ENCODE measurements around the gene BCL2L11. TPM values are rescaled to one million over a fixed set of nuclear protein-coding genes. Genes with fewer than 3 reads are reported as not detected.

Gene BCL2L11
- total RNA-seq, 1 donor from 2014 or later: 8.4 TPM

- Histone ChIP-seq H3K4me3 (no peak overlapping the region), H3K36me3 (no peaks in the 10 kb centered on the region), H3K9me3 (replicated peaks) (no peaks in the 10 kb centered on the region), H3K27ac (replicated peaks) (no peak overlapping the region), H3K27me3 (ENCODE audit: low read depth) (no peaks in the 10 kb centered on the region), H3K4me1 (peaks cover 3% of the 10 kb centered on the region)
- TF ChIP-seq, protein P1, sequence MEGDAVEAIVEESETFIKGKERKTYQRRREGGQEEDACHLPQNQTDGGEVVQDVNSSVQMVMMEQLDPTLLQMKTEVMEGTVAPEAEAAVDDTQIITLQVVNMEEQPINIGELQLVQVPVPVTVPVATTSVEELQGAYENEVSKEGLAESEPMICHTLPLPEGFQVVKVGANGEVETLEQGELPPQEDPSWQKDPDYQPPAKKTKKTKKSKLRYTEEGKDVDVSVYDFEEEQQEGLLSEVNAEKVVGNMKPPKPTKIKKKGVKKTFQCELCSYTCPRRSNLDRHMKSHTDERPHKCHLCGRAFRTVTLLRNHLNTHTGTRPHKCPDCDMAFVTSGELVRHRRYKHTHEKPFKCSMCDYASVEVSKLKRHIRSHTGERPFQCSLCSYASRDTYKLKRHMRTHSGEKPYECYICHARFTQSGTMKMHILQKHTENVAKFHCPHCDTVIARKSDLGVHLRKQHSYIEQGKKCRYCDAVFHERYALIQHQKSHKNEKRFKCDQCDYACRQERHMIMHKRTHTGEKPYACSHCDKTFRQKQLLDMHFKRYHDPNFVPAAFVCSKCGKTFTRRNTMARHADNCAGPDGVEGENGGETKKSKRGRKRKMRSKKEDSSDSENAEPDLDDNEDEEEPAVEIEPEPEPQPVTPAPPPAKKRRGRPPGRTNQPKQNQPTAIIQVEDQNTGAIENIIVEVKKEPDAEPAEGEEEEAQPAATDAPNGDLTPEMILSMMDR (IDR thresholded peaks at IDR 0.05; ENCODE audit: borderline replicate concordance): no peak
- no peak for DNase-seq
- intact Hi-C loops (cut with micrococcal nuclease): no loop called here
Observed at GRCh38 chr2:111173856-111174255, 53.1 kb downstream of the BCL2L11 start.

DNA sequence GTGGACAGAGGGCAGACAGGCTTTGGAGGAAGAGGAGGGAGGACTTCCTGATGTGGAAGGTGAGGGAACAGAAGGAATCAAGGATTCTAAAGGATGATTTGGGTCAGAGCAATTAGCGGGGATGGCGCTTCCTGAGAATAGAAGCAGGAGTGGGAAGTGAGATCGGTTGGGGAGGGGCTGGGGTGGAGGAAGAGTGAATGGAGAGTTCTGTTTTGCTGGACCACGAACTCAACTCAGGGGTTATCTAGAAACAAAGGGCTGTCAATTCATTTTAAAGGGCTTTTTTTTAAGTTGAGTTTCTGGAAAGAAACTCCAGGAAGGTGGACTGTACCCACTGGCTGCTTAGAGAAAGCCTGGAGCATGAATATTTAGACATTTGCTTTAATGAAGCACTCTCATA, 54.9 kb downstream of the BCL2L11 start:
- Histone ChIP-seq H3K9me3 (replicated peaks) (no peaks in the 10 kb centered on the region), H3K4me3 (no peak overlapping the region), H3K27me3 (ENCODE audit: low read depth) (no peaks in the 10 kb centered on the region), H3K36me3 (no peaks in the 10 kb centered on the region), H3K27ac (replicated peaks) (no peak overlapping the region), H3K4me1 (no peaks in the 10 kb centered on the region)
- TF ChIP-seq, protein P1 (IDR thresholded peaks at IDR 0.05; ENCODE audit: borderline replicate concordance): no peak
- DNase-seq: no peak
- intact Hi-C loops (cut with micrococcal nuclease): no loop called here

GRCh38 chr2:111176388-111176787, 55.7 kb downstream of the BCL2L11 start:
- no peaks in the 10 kb centered on the region for H3K36me3 ChIP-seq
- H3K4me1 ChIP-seq: no peaks in the 10 kb centered on the region
- intact Hi-C loops (cut with micrococcal nuclease): no loop called here
- no peak overlapping the region for H3K27ac ChIP-seq (replicated peaks)
- TF ChIP-seq, protein P1 (IDR thresholded peaks at IDR 0.05; ENCODE audit: borderline replicate concordance): no peak
- H3K9me3 ChIP-seq (replicated peaks): no peaks in the 10 kb centered on the region
- DNase-seq: no peak
- no peaks in the 10 kb centered on the region for H3K27me3 ChIP-seq (ENCODE audit: low read depth)
- no peak overlapping the region for H3K4me3 ChIP-seq

DNA sequence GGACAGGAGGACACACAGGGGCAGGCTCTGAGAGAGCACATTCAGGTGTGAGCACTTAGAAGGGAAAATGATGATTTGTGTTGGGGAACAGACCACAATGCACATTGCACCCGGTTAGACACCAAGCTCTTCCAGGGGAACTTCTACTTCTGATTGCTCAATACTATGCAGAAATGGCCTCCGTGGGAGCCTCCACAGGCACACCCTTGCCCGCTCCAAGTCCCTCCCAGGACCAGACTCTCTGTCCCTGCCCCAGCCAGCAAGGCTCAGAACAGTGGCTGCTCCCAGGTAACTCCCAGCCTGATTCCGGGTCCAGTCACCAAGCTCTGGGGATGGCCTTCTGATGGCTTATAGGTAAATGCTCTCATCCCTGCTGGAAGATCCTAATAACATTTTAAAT, 56.2 kb downstream of the BCL2L11 start:
- no peak for DNase-seq
- no peaks in the 10 kb centered on the region for H3K36me3 ChIP-seq
- H3K9me3 ChIP-seq (replicated peaks): no peaks in the 10 kb centered on the region
- intact Hi-C loops (cut with micrococcal nuclease): no loop called here
- H3K4me1 ChIP-seq: no peaks in the 10 kb centered on the region
- H3K4me3 ChIP-seq: no peak overlapping the region
- no peaks in the 10 kb centered on the region for H3K27me3 ChIP-seq (ENCODE audit: low read depth)
- H3K27ac ChIP-seq (replicated peaks): no peak overlapping the region
- TF ChIP-seq, protein P1 (IDR thresholded peaks at IDR 0.05; ENCODE audit: borderline replicate concordance): no peak

DNA sequence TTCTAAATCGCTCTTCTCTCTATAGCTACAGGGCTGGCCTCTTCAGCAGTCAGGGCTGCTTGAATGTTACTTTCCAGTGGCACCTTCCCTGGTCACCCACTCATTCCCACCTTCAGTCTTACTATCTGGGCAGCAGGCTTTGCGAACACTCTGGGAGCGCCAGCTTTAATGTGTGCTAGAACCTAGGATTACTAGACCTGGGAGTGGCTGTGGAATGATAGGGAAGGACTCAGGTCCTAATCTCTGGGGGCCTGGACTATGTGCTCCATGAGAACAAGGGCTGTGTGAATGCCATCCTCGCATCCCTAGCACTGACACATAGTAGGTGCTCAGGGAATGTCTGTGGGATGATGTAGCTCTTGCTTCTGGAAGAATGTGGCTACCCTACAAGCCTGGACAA, 57.6 kb downstream of the BCL2L11 start:
- Histone ChIP-seq H3K27me3 (ENCODE audit: low read depth) (no peaks in the 10 kb centered on the region), H3K4me1 (no peaks in the 10 kb centered on the region), H3K9me3 (replicated peaks) (no peaks in the 10 kb centered on the region), H3K4me3 (no peak overlapping the region), H3K36me3 (no peaks in the 10 kb centered on the region), H3K27ac (replicated peaks) (no peak overlapping the region)
- TF ChIP-seq, protein P1 (IDR thresholded peaks at IDR 0.05; ENCODE audit: borderline replicate concordance): no peak
- intact Hi-C loops (cut with micrococcal nuclease): no loop called here
- no peak for DNase-seq

Data from left ventricle myocardium inferior (tissue), 1 donor.